T47D (cell line): ENCODE results near the gene CPSF2.
"Not testable (repeated sequence)": the region's sequence is repeated elsewhere in the genome, so short reads cannot be mapped to it uniquely, and the experiment has no call there.

ENCODE experiments used
- DNase-seq, 2 experiments: peaks; one replicate each; pipeline versions ENCODE4 v3.0.0 to v3.0.0-alpha.2; 2011 to 2012; ENCODE audit warnings: low read depth in 1 of 2, low spot score in 1 of 2
- JUND ChIP-seq: IDR thresholded peaks from 2 replicates; pipeline ENCODE4 v1.6.1; 2012; ENCODE audit warnings: low read depth
- in situ Hi-C: cut with HindIII; loops from 2 replicates; pipeline ENCODE4 v1.10.0; 2016; ENCODE audit warnings: low sequenced_read_pairs, low pct_unique_long_range_greater_than_20kb

CPSF2 gene

DNA sequence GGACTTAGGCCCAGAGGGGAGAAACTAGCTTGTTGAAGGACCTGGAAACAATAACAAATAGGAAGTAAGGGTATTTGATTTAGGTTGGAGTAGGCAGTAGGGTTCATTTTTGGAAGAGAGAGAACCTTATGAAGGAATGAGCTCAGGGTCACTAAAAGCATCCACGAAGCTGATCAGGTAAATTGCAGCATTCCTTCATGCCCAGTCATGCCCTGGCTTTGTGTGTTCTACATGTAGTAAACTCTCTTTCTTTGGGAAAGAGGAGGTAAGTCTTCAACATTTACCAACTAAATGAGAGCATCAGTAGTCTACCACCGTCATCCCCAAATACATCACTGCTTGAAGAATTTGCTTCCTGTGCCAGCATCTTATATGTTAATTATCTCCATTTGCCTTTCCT lies 54.7 kb downstream of the CPSF2 start:
- TF ChIP-seq JUND: no peak
- in situ Hi-C loops: no loop called here
- DNase-seq: no peak

DNA sequence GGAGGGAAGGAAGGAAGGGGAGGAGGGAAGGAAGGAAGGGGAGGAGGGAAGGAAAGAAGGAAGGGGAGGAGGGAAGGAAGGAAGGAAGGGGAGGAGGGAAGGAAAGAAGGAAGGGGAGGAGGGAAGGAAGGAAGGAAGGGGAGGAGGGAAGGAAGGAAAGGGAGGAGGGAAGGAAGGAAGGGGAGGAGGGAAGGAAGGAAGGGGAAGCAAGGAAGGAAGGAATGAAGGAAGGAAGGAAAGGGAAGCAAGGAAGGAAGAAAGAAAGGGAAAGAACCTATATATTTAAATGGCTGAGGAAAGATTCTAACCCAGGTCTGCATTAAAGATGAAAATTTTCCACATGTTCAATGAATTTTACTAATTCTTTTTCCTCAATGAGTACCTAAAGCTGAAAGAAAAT lies 57.4 kb downstream of the CPSF2 start:
- in situ Hi-C loops: not testable (repeated sequence)

DNA sequence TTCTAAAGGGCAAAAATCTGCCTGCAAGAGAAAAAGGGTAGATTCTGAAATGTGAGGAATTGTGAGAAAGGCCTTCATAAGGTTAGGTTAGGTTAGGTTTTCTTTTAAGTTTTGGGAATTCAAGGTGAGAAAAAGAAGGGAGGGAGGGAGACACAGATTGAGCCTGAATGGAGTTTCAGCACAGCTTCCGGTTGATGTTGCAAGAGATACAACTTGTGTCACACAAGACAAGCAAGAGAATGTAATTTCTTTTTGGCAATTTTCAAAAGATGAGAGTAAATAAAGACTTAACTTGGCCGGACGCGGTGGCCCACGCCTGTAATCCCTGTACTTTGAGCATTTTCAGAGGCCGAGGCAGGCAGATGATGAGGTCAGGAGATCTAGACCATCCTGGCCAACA lies 63.8 kb downstream of the CPSF2 start:
- in situ Hi-C loops: no loop called here
- DNase-seq: no peak
- TF ChIP-seq JUND: no peak

More for the DNA sequence above, 57.4 kb downstream of the CPSF2 start:
- DNase-seq: not testable (repeated sequence)

DNA sequence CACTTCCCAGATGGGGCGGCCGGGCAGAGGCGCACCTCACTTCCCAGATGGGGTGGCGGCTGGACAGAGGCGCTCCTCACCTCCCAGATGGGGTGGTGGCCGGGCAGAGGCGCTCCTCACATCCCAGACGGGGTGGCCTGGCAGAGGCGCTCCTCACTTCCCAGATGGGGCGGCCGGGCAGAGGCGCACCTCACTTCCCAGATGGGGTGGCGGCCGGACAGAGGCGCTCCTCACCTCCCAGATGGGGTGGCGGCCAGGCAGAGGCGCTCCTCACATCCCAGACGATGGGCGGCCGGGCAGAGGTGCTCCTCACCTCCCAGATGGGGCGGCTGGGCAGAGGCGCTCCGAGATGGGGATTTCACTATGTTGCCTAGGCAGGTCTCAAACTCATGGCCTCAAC lies 65.8 kb downstream of the CPSF2 start:
- DNase-seq, in situ Hi-C loops: not testable (repeated sequence)

DNA sequence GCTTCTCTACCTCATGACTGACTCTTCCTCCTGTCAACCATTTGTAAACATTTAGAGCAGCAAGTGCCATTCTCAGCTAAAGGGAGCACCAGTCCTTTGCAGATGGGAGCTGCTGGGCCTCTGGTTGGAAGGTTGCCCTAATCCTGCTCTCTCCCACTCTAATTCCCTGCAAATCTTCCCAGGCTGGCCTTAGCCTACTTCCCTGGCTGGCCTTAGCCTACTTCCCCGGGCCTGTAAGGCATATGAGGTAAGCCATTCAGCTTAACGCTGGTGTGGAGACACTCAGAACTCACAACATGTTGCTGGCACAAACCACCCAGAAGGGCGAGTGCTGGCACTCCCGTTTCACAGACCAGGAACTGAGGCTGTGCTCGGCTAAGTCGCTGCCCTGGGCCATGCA lies 69.0 kb downstream of the CPSF2 start:
- in situ Hi-C loops: no loop called here
- no peak for TF ChIP-seq JUND
- DNase-seq: no peak

DNA sequence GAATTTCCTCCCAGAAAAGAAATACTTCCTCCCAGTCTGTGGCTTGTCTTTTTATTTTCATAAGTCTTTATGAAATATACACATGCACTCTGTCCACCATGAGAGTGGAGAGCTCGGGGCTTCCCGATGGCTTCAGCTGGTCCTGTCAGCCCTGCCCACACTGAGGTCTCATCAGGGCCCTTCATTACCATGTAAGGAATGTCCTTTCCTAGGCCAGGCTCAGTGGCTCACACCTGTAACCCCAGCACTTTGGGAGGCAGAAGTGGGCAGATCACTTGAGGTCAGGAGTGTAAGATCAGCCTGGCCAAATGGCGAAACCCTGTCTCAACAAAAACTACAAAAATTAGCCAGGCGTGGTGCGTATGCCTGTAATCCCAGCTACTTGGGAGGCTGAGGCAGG lies 77.0 kb downstream of the CPSF2 start:
- DNase-seq: no peak
- in situ Hi-C loops: no loop called here
- no peak for TF ChIP-seq JUND

- peak in 1 of 2 experiments; percentile 18 for DNase-seq
- in situ Hi-C loops: no loop called here
- TF ChIP-seq JUND: no peak
Observed at GRCh38 chr14:92199763-92200162, 78.0 kb downstream of the CPSF2 start.

GRCh38 chr14:92203116-92203515 lies 81.3 kb downstream of the CPSF2 start:
- TF ChIP-seq JUND: no peak
- DNase-seq: no peak
- in situ Hi-C loops: no loop called here

- DNase-seq: no peak
- no peak for TF ChIP-seq JUND
- in situ Hi-C loops: no loop called here
Observed at GRCh38 chr14:92204792-92205191, 83.0 kb downstream of the CPSF2 start.

- in situ Hi-C loops: no loop called here
- no peak for DNase-seq
- no peak for TF ChIP-seq JUND
Observed at GRCh38 chr14:92207012-92207927, 85.5 kb downstream of the CPSF2 start.

GRCh38 chr14:92207928-92208265 lies 86.1 kb downstream of the CPSF2 start:
- no peak for DNase-seq
- in situ Hi-C loops: no loop called here
- no peak for TF ChIP-seq JUND

- TF ChIP-seq JUND: no peak
- DNase-seq: no peak
- in situ Hi-C loops: no loop called here
Observed at GRCh38 chr14:92209141-92209540, 87.4 kb downstream of the CPSF2 start.

- in situ Hi-C loops, DNase-seq: not testable (repeated sequence)
Observed at GRCh38 chr14:92213125-92213524, 91.4 kb downstream of the CPSF2 start.

DNA sequence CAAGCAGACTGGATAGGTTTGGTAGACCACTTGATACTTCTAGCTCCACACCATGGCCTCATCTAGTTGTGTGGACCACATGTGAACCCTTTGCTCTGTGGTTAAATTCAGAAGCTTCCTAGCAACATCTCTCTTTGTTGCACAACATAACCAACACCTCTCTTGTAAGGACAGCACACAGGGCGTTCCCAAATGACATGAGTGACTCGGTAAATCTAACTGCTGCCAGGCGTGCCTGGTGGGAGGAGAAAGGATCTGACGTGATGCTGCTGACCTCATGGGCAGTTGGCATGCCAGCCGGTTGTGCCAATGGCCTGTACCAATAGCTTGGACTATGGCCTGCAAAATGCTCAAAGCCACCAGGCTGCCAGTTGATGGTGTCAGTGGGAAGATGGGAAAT lies 93.8 kb downstream of the CPSF2 start:
- in situ Hi-C loops: no loop called here
- no peak for TF ChIP-seq JUND
- peak in 1 of 2 experiments; percentile 29 for DNase-seq
